HepG2 (cell line): Measurements from ENCODE around the gene SYTL5.

Experiments
- CTCF ChIP-seq: sonication (generic); formaldehyde crosslinking; IDR thresholded peaks from 2 replicates; pipeline ENCODE4 v1.5.0; 2020; ENCODE audit warnings: mild to moderate bottlenecking, missing genetic modification reagents, moderate library complexity
- EZH2 ChIP-seq: conservative IDR thresholded peaks from 2 replicates; pipeline ENCODE4 v1.6.1; 2012; ENCODE audit warnings: mild to moderate bottlenecking, low read depth, low read length, moderate library complexity
- HNF1A ChIP-seq, 2 experiments: sonication (generic) in 1 of 2; formaldehyde crosslinking in 1 of 2; IDR thresholded peaks; 2 replicates each; pipeline versions ENCODE4 v1.4.0 to v1.6.1; 2016 to 2020; ENCODE audit warnings: borderline replicate concordance in 1 of 2, low read depth in 1 of 2, mild to moderate bottlenecking in 1 of 2, missing genetic modification reagents in 1 of 2
- PBX3 ChIP-seq: sonication (generic); formaldehyde crosslinking; IDR thresholded peaks from 2 replicates; pipeline ENCODE4 v1.8.1; 2023; ENCODE audit warnings: missing genetic modification reagents, inconsistent platforms, borderline replicate concordance
- POLR2AphosphoS2 ChIP-seq: IDR thresholded peaks from 2 replicates; pipeline ENCODE4 v1.6.1; 2011; ENCODE audit warnings: low read depth, low read length, improper control_type of control experiment
- SATB2 ChIP-seq: sonication (generic); formaldehyde crosslinking; IDR thresholded peaks from 2 replicates; pipeline ENCODE4 v1.5.0; 2020; ENCODE audit warnings: missing genetic modification reagents
- SIN3A ChIP-seq: IDR thresholded peaks from 2 replicates; pipeline ENCODE4 v1.6.1; 2011; ENCODE audit warnings: low read depth, mild to moderate bottlenecking, control low read depth, low read length, borderline replicate concordance
- SP1 ChIP-seq, 2 experiments: fragments of 450-650 bp in 1 of 2; sonication (generic) in 1 of 2; formaldehyde crosslinking in 1 of 2; IDR thresholded peaks; 2 replicates each; pipeline versions ENCODE4 v1.4.0 to v1.6.1; 2016 to 2020; ENCODE audit warnings: missing genetic modification reagents in 1 of 2
- STAT5B ChIP-seq: sonication (generic); formaldehyde crosslinking; IDR thresholded peaks from 2 replicates; pipeline ENCODE4 v1.4.0; 2020; ENCODE audit warnings: missing genetic modification reagents
- TBX3 ChIP-seq: fragments of 450-650 bp; IDR thresholded peaks from 2 replicates; pipeline ENCODE4 v1.6.1; 2017; ENCODE audit warnings: antibody characterized with exemption, mild to moderate bottlenecking, inconsistent platforms, borderline replicate concordance
- ZBTB7B ChIP-seq: sonication (generic); formaldehyde crosslinking; IDR thresholded peaks from 2 replicates; pipeline ENCODE4 v1.4.0; 2020; ENCODE audit warnings: missing genetic modification reagents
- ZNF800 ChIP-seq: sonication (generic); formaldehyde crosslinking; IDR thresholded peaks from 2 replicates; pipeline ENCODE4 v1.4.0; 2020; ENCODE audit warnings: missing genetic modification reagents

GRCh38 chrX:38178396-38178795 lies 172.0 kb downstream of the SYTL5 start:
- TF ChIP-seq HNF1A (IDR thresholded peaks at IDR 0.05; ENCODE audit: low read depth) (no peak), HNF1A (CRISPR knock-in tag; IDR thresholded peaks at IDR 0.05; ENCODE audit: borderline replicate concordance) (no peak), PBX3 (CRISPR knock-in tag) (no peak), STAT5B (CRISPR knock-in tag) (no peak), TBX3 (no peak), ZNF800 (CRISPR knock-in tag) (no peak), POLR2AphosphoS2 (no peak), ZBTB7B (CRISPR knock-in tag) (no peak), EZH2 (no peak), SIN3A (no peak), SP1 (IDR thresholded peaks at IDR 0.05) (no peak), SP1 (CRISPR knock-in tag; IDR thresholded peaks at IDR 0.05) (no peak), CTCF (CRISPR knock-in tag) (no peak), SATB2 (CRISPR knock-in tag) (no peak)
